ENCODE measurements around the gene DNAJC15. TPM values are rescaled to one million over a fixed set of nuclear protein-coding genes. Genes with fewer than 3 reads are reported as not detected.

Gene DNAJC15
- total and polyA plus RNA-seq, 2 donors (not counting 3 experiments of a cell fraction or from before 2014, with no cell fraction given) = 21.8 to 40.8 TPM

DNA sequence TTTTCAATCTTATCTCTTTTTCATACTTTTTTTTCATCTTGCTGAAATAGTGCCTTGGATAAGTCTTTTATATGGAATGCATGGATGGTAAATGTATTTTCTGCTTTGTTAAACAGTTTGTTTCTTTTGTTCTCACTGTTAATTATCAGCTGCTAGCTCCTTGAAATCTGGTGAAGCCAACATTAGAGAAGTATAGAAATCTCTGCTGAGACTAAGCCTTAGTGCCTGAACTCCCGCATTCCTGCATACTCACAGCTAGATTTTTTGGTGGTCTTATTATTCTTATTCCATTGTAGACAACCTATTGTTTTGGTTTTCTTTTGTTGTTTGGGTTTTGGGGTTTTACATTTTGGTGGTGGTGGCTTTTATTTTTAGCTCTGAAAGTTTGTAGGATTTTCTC lies 48.4 kb downstream of the DNAJC15 start:
- DNase-seq (ENCODE audit: low read depth, low spot score) = no peak
- no TSS peak for BruUV-seq (replicated peaks)
- TF ChIP-seq JUN (IDR thresholded peaks at IDR 0.05; ENCODE audit: borderline replicate concordance, insufficient read depth, insufficient read length, low read depth) = no peak
- no peak for TF ChIP-seq FOS (IDR thresholded peaks at IDR 0.05; ENCODE audit: borderline replicate concordance, insufficient read depth, low read length)
- no peak for TF ChIP-seq GATA2 (IDR thresholded peaks at IDR 0.05; ENCODE audit: insufficient read depth, insufficient read length, low read depth, low read length)
- no peak for TF ChIP-seq EZH2 (IDR thresholded peaks at IDR 0.05; ENCODE audit: borderline replicate concordance, low read depth, low read length, severe bottlenecking)
- TF ChIP-seq, protein P1, sequence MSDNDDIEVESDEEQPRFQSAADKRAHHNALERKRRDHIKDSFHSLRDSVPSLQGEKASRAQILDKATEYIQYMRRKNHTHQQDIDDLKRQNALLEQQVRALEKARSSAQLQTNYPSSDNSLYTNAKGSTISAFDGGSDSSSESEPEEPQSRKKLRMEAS (IDR thresholded peaks at IDR 0.05; ENCODE audit: insufficient read depth, insufficient read length) = no peak
- no peak for TF ChIP-seq POLR2A (IDR thresholded peaks at IDR 0.05; ENCODE audit: low read depth, low read length)
- no peak for TF ChIP-seq MYC (IDR thresholded peaks at IDR 0.05; ENCODE audit: low read depth, low read length)
- TF ChIP-seq, protein P2, sequence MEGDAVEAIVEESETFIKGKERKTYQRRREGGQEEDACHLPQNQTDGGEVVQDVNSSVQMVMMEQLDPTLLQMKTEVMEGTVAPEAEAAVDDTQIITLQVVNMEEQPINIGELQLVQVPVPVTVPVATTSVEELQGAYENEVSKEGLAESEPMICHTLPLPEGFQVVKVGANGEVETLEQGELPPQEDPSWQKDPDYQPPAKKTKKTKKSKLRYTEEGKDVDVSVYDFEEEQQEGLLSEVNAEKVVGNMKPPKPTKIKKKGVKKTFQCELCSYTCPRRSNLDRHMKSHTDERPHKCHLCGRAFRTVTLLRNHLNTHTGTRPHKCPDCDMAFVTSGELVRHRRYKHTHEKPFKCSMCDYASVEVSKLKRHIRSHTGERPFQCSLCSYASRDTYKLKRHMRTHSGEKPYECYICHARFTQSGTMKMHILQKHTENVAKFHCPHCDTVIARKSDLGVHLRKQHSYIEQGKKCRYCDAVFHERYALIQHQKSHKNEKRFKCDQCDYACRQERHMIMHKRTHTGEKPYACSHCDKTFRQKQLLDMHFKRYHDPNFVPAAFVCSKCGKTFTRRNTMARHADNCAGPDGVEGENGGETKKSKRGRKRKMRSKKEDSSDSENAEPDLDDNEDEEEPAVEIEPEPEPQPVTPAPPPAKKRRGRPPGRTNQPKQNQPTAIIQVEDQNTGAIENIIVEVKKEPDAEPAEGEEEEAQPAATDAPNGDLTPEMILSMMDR (IDR thresholded peaks at IDR 0.05; ENCODE audit: extremely low read depth in 1 of 2, insufficient read depth in 1 of 2, low read depth in 1 of 2, low read length in 2 of 2) = no peak
- no peak for TF ChIP-seq POLR2AphosphoS5 (IDR thresholded peaks at IDR 0.05; ENCODE audit: insufficient read depth, low read depth, low read length)
- CTCF ChIA-PET = interaction anchor here (2.0 to 2.1 kb wide), 2 partner anchors 13 to 100 kb away, joined by 6 to 7 read pairs; no protein-coding TSS in a partner anchor
- H3K79me2 ChIP-seq (ENCODE audit: control insufficient read depth, insufficient read depth, low read length) = peaks cover 3% of the 10 kb centered on the region
- H4K20me1 ChIP-seq (replicated peaks; ENCODE audit: control insufficient read depth, extremely low read depth, insufficient read depth, low read length) = no peaks in the 10 kb centered on the region
- no peaks in the 10 kb centered on the region for H3K9me1 ChIP-seq (replicated peaks; ENCODE audit: control insufficient read depth, extremely low read depth, insufficient read depth, low read length)
- intact Hi-C loops (cut with micrococcal nuclease) = no loop called here
- dilution Hi-C loops (cut with MboI; ENCODE audit: extremely low pct_ligation_motif_present, low sequenced_read_pairs) = no loop called here
- H3K4me2 ChIP-seq (ENCODE audit: insufficient read depth, low read length) = no peak overlapping the region
- H3K27me3 ChIP-seq (ENCODE audit: control insufficient read depth in 2 of 2, insufficient read depth in 2 of 2, low read length in 2 of 2) = no peaks in the 10 kb centered on the region
- POLR2A ChIA-PET = no interaction called here
- H3K27ac ChIP-seq (ENCODE audit: insufficient read depth, low read depth, low read length) = no peak overlapping the region
- H3K4me3 ChIP-seq (replicated peaks in 1 of 3; ENCODE audit: insufficient read depth in 1 of 3, low read depth in 1 of 3, low read length in 3 of 3) = no peak overlapping the region
- no peak overlapping the region for H2AFZ ChIP-seq (ENCODE audit: low read depth, low read length)
- H3K9ac ChIP-seq (replicated peaks; ENCODE audit: extremely low read depth, insufficient read depth, low read length) = no peak overlapping the region
- H3K36me3 ChIP-seq (ENCODE audit: control insufficient read depth in 2 of 2, extremely low read depth in 1 of 2, insufficient read depth in 2 of 2, low read length in 2 of 2) = peaks cover 0 to 6% of the 10 kb centered on the region in 2 experiments
- no peaks in the 10 kb centered on the region for H3K9me3 ChIP-seq (replicated peaks; ENCODE audit: control insufficient read depth, insufficient read depth, low read length)
- no peak for FAIRE-seq
- H3K4me1 ChIP-seq (ENCODE audit: control insufficient read depth, extremely low read depth, insufficient read depth, low read length) = peaks cover 8% of the 10 kb centered on the region
